OCI-LY3 (cell line): ENCODE measurements around the gene NRXN3.

Experiments used
- CTCF ChIP-seq: fragments of 200-600, 300-600 bp; sonication (generic); IDR thresholded peaks from 2 replicates; pipeline ENCODE4 v1.5.1; 2014; ENCODE audit warnings: antibody characterized with exemption, low read length, low read depth
- EZH2phosphoT487 ChIP-seq: fragments of 200-600 bp; shearing (Covaris generic); IDR thresholded peaks from 2 replicates; pipeline ENCODE4 v1.6.1; 2018; ENCODE audit warnings: antibody characterized with exemption, mixed run types, low read depth

- no peak for TF ChIP-seq CTCF
- TF ChIP-seq EZH2phosphoT487, result no peak
Measured at GRCh38 chr14:79043194-79043889, 873.2 kb downstream of the NRXN3 start.
